Karpas-422 (cell line): ENCODE data around the gene MEX3A. TPM values are rescaled to one million over a fixed set of nuclear protein-coding genes. Genes with fewer than 3 reads are reported as not detected.
"Not testable (repeated sequence)": the region's sequence is repeated elsewhere in the genome, so short reads cannot be mapped to it uniquely, and the experiment has no call there.

Source experiments
- DNase-seq: peaks from one replicate; pipeline ENCODE4 v3.0.0-alpha.2; 2015
- H2AFZ ChIP-seq: fragments of 200-600 bp; sonication (generic); 2 replicates; pipeline ENCODE4 v1.6.1; 2014; ENCODE audit warnings: antibody characterized with exemption, low read length, mixed read lengths
- H3K27ac ChIP-seq: fragments of 200-600 bp; sonication (generic); 2 replicates; pipeline ENCODE4 v1.5.1; 2014; ENCODE audit warnings: mild to moderate bottlenecking, low read length, moderate library complexity
- H3K27me3 ChIP-seq: fragments of 200-600 bp; sonication (generic); 2 replicates; pipeline ENCODE4 v1.6.1; 2014; ENCODE audit warnings: low read length, mixed read lengths
- H3K36me3 ChIP-seq: fragments of 200-600 bp; sonication (generic); 2 replicates; pipeline ENCODE4 v1.6.1; 2014; ENCODE audit warnings: low read length, mixed read lengths; ENCODE audit not compliant: insufficient read depth
- H3K4me1 ChIP-seq: fragments of 200-600 bp; sonication (generic); 2 replicates; pipeline ENCODE4 v1.6.1; 2014; ENCODE audit warnings: mild to moderate bottlenecking, low read length, mixed read lengths
- H3K4me2 ChIP-seq: fragments of 200-600 bp; sonication (generic); 2 replicates; pipeline ENCODE4 v1.6.1; 2014; ENCODE audit warnings: low read length, low read depth, mild to moderate bottlenecking; ENCODE audit not compliant: poor library complexity, severe bottlenecking
- H3K4me3 ChIP-seq: fragments of 200-600 bp; sonication (generic); 2 replicates; pipeline ENCODE4 v1.5.1; 2014; ENCODE audit warnings: mild to moderate bottlenecking, antibody characterized with exemption, low read length, mixed read lengths
- H3K79me2 ChIP-seq: fragments of 200-600 bp; sonication (generic); 2 replicates; pipeline ENCODE4 v1.6.1; 2014; ENCODE audit warnings: mild to moderate bottlenecking, low read length, mixed read lengths
- H3K9ac ChIP-seq: fragments of 200-600 bp; sonication (generic); 2 replicates; pipeline ENCODE4 v1.6.0; 2014; ENCODE audit warnings: low read length
- H3K9me2 ChIP-seq: fragments of 200-600 bp; sonication (generic), shearing (Covaris generic); replicated peaks from 2 replicates; pipeline ENCODE4 v1.6.0; 2014; ENCODE audit warnings: mild to moderate bottlenecking, low read length, moderate library complexity; ENCODE audit not compliant: insufficient read depth
- H3K9me3 ChIP-seq: fragments of 300-700, 200-600 bp; sonication (generic); 2 replicates; pipeline ENCODE4 v1.6.1; 2014; ENCODE audit warnings: low read length, mixed read lengths
- H4K20me1 ChIP-seq: fragments of 200-600 bp; sonication (generic); 2 replicates; pipeline ENCODE4 v1.6.1; 2014; ENCODE audit warnings: mild to moderate bottlenecking, antibody characterized with exemption, low read length, low read depth; ENCODE audit not compliant: insufficient read depth
- total RNA-seq: library from RNA; depleted of rRNA; stranded (reverse); fragments of >200 nt; shearing (Covaris generic); gene quantifications from 2 replicates; pipeline ENCODE4 v1.2.3, GENCODE V29; 2014; ENCODE audit warnings: low replicate concordance

Gene MEX3A
- total RNA-seq, 1 experiment from 2014 or later, result 2.3 TPM

- no peaks in the 10 kb centered on the region for H3K9me3 ChIP-seq
- no peak overlapping the region for H2AFZ ChIP-seq
- no peak overlapping the region for H3K27ac ChIP-seq
- peaks cover 17% of the 10 kb centered on the region for H3K4me1 ChIP-seq
- H3K9ac ChIP-seq, result no peak overlapping the region
- H3K4me3 ChIP-seq, result no peak overlapping the region
- H3K9me2 ChIP-seq, result no peaks in the 10 kb centered on the region
- H3K4me2 ChIP-seq, result no peak overlapping the region
- H3K79me2 ChIP-seq, result no peaks in the 10 kb centered on the region
- DNase-seq, result no peak
- no peaks in the 10 kb centered on the region for H3K36me3 ChIP-seq
- H3K27me3 ChIP-seq, result no peaks in the 10 kb centered on the region
- no peaks in the 10 kb centered on the region for H4K20me1 ChIP-seq
Measured at GRCh38 chr1:156072251-156072650, 10.0 kb downstream of the MEX3A start.

- not testable (repeated sequence) for H2AFZ ChIP-seq, H3K9me3 ChIP-seq, H3K27me3 ChIP-seq, H3K4me3 ChIP-seq, H3K9ac ChIP-seq, H3K27ac ChIP-seq, H3K9me2 ChIP-seq, H4K20me1 ChIP-seq, H3K36me3 ChIP-seq, H3K4me2 ChIP-seq, DNase-seq, H3K79me2 ChIP-seq
- peaks cover 12% of the 10 kb centered on the region for H3K4me1 ChIP-seq
Measured at GRCh38 chr1:156071332-156071816, 10.9 kb downstream of the MEX3A start.

GRCh38 chr1:156070548-156070947 is 11.7 kb downstream of the MEX3A start:
- no peak overlapping the region for H3K9ac ChIP-seq
- no peaks in the 10 kb centered on the region for H3K36me3 ChIP-seq
- H4K20me1 ChIP-seq, result no peaks in the 10 kb centered on the region

GRCh38 chr1:156069490-156070455 is 12.5 kb downstream of the MEX3A start:
- Histone ChIP-seq H3K9me2 (no peaks in the 10 kb centered on the region), H2AFZ (no peak overlapping the region), H3K27me3 (no peaks in the 10 kb centered on the region), H3K36me3 (no peaks in the 10 kb centered on the region), H3K9ac (no peak overlapping the region), H3K9me3 (no peaks in the 10 kb centered on the region), H3K4me2 (no peak overlapping the region), H3K4me1 (no peaks in the 10 kb centered on the region), H4K20me1 (no peaks in the 10 kb centered on the region), H3K27ac (no peak overlapping the region), H3K79me2 (no peaks in the 10 kb centered on the region), H3K4me3 (no peak overlapping the region)
- DNase-seq, result no peak

More at GRCh38 chr1:156070548-156070947, 11.7 kb downstream of the MEX3A start:
- Histone ChIP-seq H3K27ac (no peak overlapping the region), H3K9me3 (no peaks in the 10 kb centered on the region), H3K4me1 (peaks cover 4% of the 10 kb centered on the region), H3K9me2 (no peaks in the 10 kb centered on the region), H3K4me3 (no peak overlapping the region), H3K79me2 (no peaks in the 10 kb centered on the region), H2AFZ (no peak overlapping the region), H3K27me3 (no peaks in the 10 kb centered on the region), H3K4me2 (no peak overlapping the region)
- DNase-seq, result no peak

- H3K36me3 ChIP-seq, result no peaks in the 10 kb centered on the region
- no peak overlapping the region for H3K9ac ChIP-seq
- H3K9me3 ChIP-seq, result no peaks in the 10 kb centered on the region
- H3K9me2 ChIP-seq, result no peaks in the 10 kb centered on the region
- H3K4me2 ChIP-seq, result no peak overlapping the region
- H3K4me1 ChIP-seq, result no peaks in the 10 kb centered on the region
- DNase-seq, result no peak
- H4K20me1 ChIP-seq, result no peaks in the 10 kb centered on the region
- no peak overlapping the region for H2AFZ ChIP-seq
- H3K79me2 ChIP-seq, result no peaks in the 10 kb centered on the region
- H3K27me3 ChIP-seq, result no peaks in the 10 kb centered on the region
- no peak overlapping the region for H3K27ac ChIP-seq
- no peak overlapping the region for H3K4me3 ChIP-seq
Measured at GRCh38 chr1:156067262-156067661, 15.0 kb downstream of the MEX3A start.

- Histone ChIP-seq H3K4me2 (no peak overlapping the region), H3K9ac (no peak overlapping the region), H3K9me2 (no peaks in the 10 kb centered on the region), H4K20me1 (no peaks in the 10 kb centered on the region), H3K4me1 (no peaks in the 10 kb centered on the region), H2AFZ (no peak overlapping the region), H3K27me3 (no peaks in the 10 kb centered on the region), H3K4me3 (no peak overlapping the region), H3K79me2 (no peaks in the 10 kb centered on the region), H3K36me3 (no peaks in the 10 kb centered on the region), H3K27ac (no peak overlapping the region), H3K9me3 (no peaks in the 10 kb centered on the region)
- DNase-seq, result no peak
Measured at GRCh38 chr1:156065871-156066270, 16.4 kb downstream of the MEX3A start.

GRCh38 chr1:156065212-156065611 is 17.1 kb downstream of the MEX3A start:
- H3K79me2 ChIP-seq, result no peaks in the 10 kb centered on the region

GRCh38 chr1:156064615-156065014 is 17.6 kb downstream of the MEX3A start:
- H3K36me3 ChIP-seq, result no peaks in the 10 kb centered on the region
- no peak overlapping the region for H3K27ac ChIP-seq
- no peaks in the 10 kb centered on the region for H3K27me3 ChIP-seq
- no peak for DNase-seq
- no peak overlapping the region for H3K9ac ChIP-seq
- H4K20me1 ChIP-seq, result no peaks in the 10 kb centered on the region
- H3K9me2 ChIP-seq, result no peaks in the 10 kb centered on the region
- H3K4me3 ChIP-seq, result no peak overlapping the region
- H3K9me3 ChIP-seq, result no peaks in the 10 kb centered on the region
- no peak overlapping the region for H2AFZ ChIP-seq
- no peak overlapping the region for H3K4me2 ChIP-seq
- H3K79me2 ChIP-seq, result no peaks in the 10 kb centered on the region
- H3K4me1 ChIP-seq, result no peaks in the 10 kb centered on the region

More at GRCh38 chr1:156065212-156065611, 17.1 kb downstream of the MEX3A start:
- no peak overlapping the region for H3K4me2 ChIP-seq
- no peaks in the 10 kb centered on the region for H3K9me3 ChIP-seq
- H2AFZ ChIP-seq, result no peak overlapping the region
- no peaks in the 10 kb centered on the region for H4K20me1 ChIP-seq
- no peaks in the 10 kb centered on the region for H3K36me3 ChIP-seq
- H3K4me3 ChIP-seq, result no peak overlapping the region
- DNase-seq, result no peak
- H3K27ac ChIP-seq, result no peak overlapping the region
- H3K4me1 ChIP-seq, result no peaks in the 10 kb centered on the region
- no peak overlapping the region for H3K9ac ChIP-seq
- no peaks in the 10 kb centered on the region for H3K9me2 ChIP-seq
- H3K27me3 ChIP-seq, result no peaks in the 10 kb centered on the region
